Prostate gland (tissue), 2 donors: ENCODE data around the gene PPP1R13B. TPM values are rescaled to one million over a fixed set of nuclear protein-coding genes. Genes with fewer than 3 reads are reported as not detected.

Source experiments
- DNase-seq: peaks from one replicate; pipeline ENCODE4 v3.0.0-alpha.2; 2019; ENCODE audit warnings: low spot score
- H3K27ac ChIP-seq, 2 donors: fragments of 200-600 bp; sonication (generic); 2 replicates each; pipeline ENCODE4 v1.5.1; 2017 to 2019
- H3K27me3 ChIP-seq: fragments of 200-600 bp; sonication (generic); replicated peaks from 2 replicates; pipeline ENCODE4 v1.5.1; 2019; ENCODE audit not compliant: insufficient read depth
- H3K36me3 ChIP-seq, 2 donors: fragments of 200-600 bp; sonication (generic); 1 replicate in 1 of 2; 2 replicates in 1 of 2; pipeline versions ENCODE4 v1.5.1 to v1.8.1; 2017 to 2019
- H3K4me1 ChIP-seq: fragments of 200-600 bp; sonication (generic); replicated peaks from 2 replicates; pipeline ENCODE4 v1.5.1; 2019
- H3K4me3 ChIP-seq, 2 donors: fragments of 200-600 bp; sonication (generic); 2 replicates each; pipeline ENCODE4 v1.5.1; 2017 to 2019
- H3K9me3 ChIP-seq: fragments of 200-600 bp; sonication (generic); 2 replicates; pipeline ENCODE4 v1.5.1; 2017
- CTCF ChIP-seq, 4 experiments: fragments of 200-600 bp in 2 of 4; fragments of 450-650 bp in 2 of 4; sonication (generic) in 2 of 4; IDR thresholded peaks; 1 replicate in 3 of 4; 2 replicates in 1 of 4; pipeline ENCODE4 v1.5.1; 2016 to 2019; ENCODE audit warnings: antibody characterized with exemption in 4 of 4, mild to moderate bottlenecking in 2 of 4, moderate library complexity in 2 of 4
- POLR2A ChIP-seq: fragments of 450-650 bp; IDR thresholded peaks from one replicate; pipeline ENCODE4 v1.6.1; 2016; ENCODE audit warnings: antibody characterized with exemption, mild to moderate bottlenecking
- POLR2AphosphoS5 ChIP-seq: sonication (generic); formaldehyde crosslinking; IDR thresholded peaks from one replicate; pipeline ENCODE4 v1.6.1; 2017; ENCODE audit warnings: antibody characterized with exemption
- WGBS: methylation state at CpG from one replicate; pipeline ENCODE4 v1.1.5; 2018; 5-methylcytosine and 5-hydroxymethylcytosine counted together
- intact Hi-C: fragments of 100-400 bp; cut with DNase I; formaldehyde crosslinking; loops from one replicate; pipeline ENCODE4 v1.14.2; 2022
- total RNA-seq, 2 donors: library from RNA; depleted of rRNA; stranded (reverse); fragments of >200 nt; gene quantifications; one replicate each; pipeline ENCODE4 v1.1.0, GENCODE V29; 2016

PPP1R13B gene
- total RNA-seq, 2 donors from 2014 or later: 48.2 to 64.6 TPM

- intact Hi-C loops: no loop called here
- Histone ChIP-seq H3K4me1 (peaks cover 29% of the 10 kb centered on the region), H3K27ac (peak overlapping the region; percentile 88 to 92), H3K4me3 (no peak overlapping the region), H3K27me3 (no peaks in the 10 kb centered on the region), H3K9me3 (no peaks in the 10 kb centered on the region), H3K36me3 (peaks cover 0 to 3% of the 10 kb centered on the region in 2 donors)
- no peak for TF ChIP-seq POLR2AphosphoS5
- no peak for TF ChIP-seq POLR2A
- TF ChIP-seq CTCF (IDR thresholded peaks at IDR 0.05): no peak
- WGBS: 83% methylated on average over 10 of the region's 10 CpGs
- DNase-seq: no peak
These were observed 109.2 kb downstream of the PPP1R13B start for GRCh38 chr14:103738166-103738565.

- peaks cover 33% of the 10 kb centered on the region for H3K4me1 ChIP-seq
- intact Hi-C loops: no loop called here
- 88% methylated on average over 16 of the region's 16 CpGs for whole genome bisulfite sequencing
- DNase-seq: no peak
- no peak for TF ChIP-seq CTCF (IDR thresholded peaks at IDR 0.05)
- no peak for TF ChIP-seq POLR2A
- TF ChIP-seq POLR2AphosphoS5: no peak
- H3K36me3 ChIP-seq: peaks cover 0 to 3% of the 10 kb centered on the region in 2 donors
- peak overlapping the region; percentile 88 to 92 for H3K27ac ChIP-seq
- H3K27me3 ChIP-seq: no peaks in the 10 kb centered on the region
- H3K4me3 ChIP-seq: no peak overlapping the region
- no peaks in the 10 kb centered on the region for H3K9me3 ChIP-seq
These were observed 109.8 kb downstream of the PPP1R13B start for GRCh38 chr14:103737432-103738045.

GRCh38 chr14:103736546-103737431, 110.6 kb downstream of the PPP1R13B start:
- Histone ChIP-seq H3K4me3 (no peak overlapping the region), H3K4me1 (peaks cover 33% of the 10 kb centered on the region), H3K9me3 (no peaks in the 10 kb centered on the region), H3K27me3 (no peaks in the 10 kb centered on the region), H3K27ac (peak overlapping the region; percentile 88 to 92), H3K36me3 (peaks cover 0 to 3% of the 10 kb centered on the region in 2 donors)
- DNase-seq: no peak
- WGBS: 67% methylated on average over 9 of the region's 10 CpGs
- intact Hi-C loops: no loop called here
- TF ChIP-seq CTCF (IDR thresholded peaks at IDR 0.05) (no peak), POLR2AphosphoS5 (peak; percentile 68)

- peak; percentile 86 for DNase-seq
- Histone ChIP-seq H3K9me3 (no peaks in the 10 kb centered on the region), H3K27ac (peak overlapping the region; percentile 88 to 92), H3K4me1 (peaks cover 33% of the 10 kb centered on the region), H3K27me3 (no peaks in the 10 kb centered on the region), H3K4me3 (no peak overlapping the region), H3K36me3 (peaks cover 0 to 3% of the 10 kb centered on the region in 2 donors)
- intact Hi-C loops: no loop called here
- TF ChIP-seq POLR2AphosphoS5 (peak; percentile 74), POLR2A (no peak), CTCF (IDR thresholded peaks at IDR 0.05) (no peak)
- WGBS: 69% methylated on average over 17 of the region's 22 CpGs
These were observed 111.4 kb downstream of the PPP1R13B start for GRCh38 chr14:103735815-103736545.
